Choroid plexus epithelial cell (primary cell): ENCODE data around the gene STRIT1.
A peak's percentile ranks its signal among the peaks of the same experiment; 100 is the strongest.

Experiments
- DNase-seq: peaks from one replicate; pipeline ENCODE4 v3.0.0-alpha.2; 2010; ENCODE audit warnings: low read depth
- H3K4me3 ChIP-seq: 2 replicates; pipeline ENCODE4 v1.5.1; 2011; ENCODE audit warnings: low read depth, mild to moderate bottlenecking, control low read depth, low read length, moderate library complexity
- CTCF ChIP-seq: conservative IDR thresholded peaks from 2 replicates; pipeline ENCODE4 v1.5.1; 2011; ENCODE audit warnings: low read depth, mild to moderate bottlenecking, control low read depth, inconsistent platforms, low read length, moderate library complexity

STRIT1 gene

DNA sequence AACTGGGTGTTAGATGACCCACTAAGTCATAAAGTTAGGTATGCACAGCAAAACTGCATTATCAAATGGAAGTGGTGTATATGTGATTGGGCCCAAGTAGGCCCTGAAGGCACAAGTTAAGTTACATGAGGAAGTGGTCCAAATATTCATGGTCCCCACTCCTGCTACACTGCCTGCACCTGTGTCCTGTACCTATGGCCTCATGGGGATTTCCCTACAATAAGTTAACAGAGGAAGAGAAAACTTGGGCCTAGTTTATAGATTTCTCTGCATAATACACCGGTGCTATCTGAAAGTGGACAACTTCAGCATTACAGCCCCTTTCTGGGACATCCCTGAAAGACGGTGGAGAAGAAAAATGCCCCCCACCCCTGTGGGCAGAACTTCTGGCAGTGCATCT lies 41.5 kb downstream of the STRIT1 start:
- no peak for TF ChIP-seq CTCF
- no peak overlapping the region for H3K4me3 ChIP-seq
- no peak for DNase-seq

DNA sequence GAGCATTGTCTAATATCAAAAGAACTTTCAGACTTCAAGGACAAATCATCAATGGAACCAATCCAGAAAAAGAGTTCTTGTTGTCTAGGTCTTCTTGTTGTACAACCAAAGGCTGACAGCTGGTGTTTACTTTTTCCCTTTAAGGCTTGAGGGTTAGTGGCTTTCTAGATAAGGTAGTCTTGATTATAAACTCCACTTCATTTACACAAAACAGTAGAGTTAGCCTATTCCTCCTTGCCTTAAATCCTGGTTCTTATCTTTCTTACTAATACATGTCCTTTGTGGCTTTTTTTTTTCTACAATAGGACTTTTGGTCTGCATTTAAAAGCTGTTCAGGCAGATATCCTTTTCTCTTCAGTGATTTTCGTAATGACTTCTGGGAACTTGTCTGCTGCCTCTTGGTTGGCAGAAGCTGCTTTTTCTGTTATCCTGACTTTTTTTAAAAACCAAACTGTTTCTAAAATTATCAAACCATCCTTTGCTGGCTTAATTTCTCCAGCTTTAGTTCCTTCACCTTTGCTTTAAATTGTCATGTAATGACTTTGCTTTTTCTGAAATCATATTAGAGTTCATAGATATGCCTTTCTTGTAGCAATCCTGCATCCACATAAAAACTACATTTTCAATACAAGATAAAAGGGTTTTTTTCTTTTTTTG lies 44.8 kb downstream of the STRIT1 start:
- H3K4me3 ChIP-seq: no peak overlapping the region
- TF ChIP-seq CTCF: no peak
- DNase-seq: no peak

GRCh38 chr3:155244699-155245098 lies 48.8 kb downstream of the STRIT1 start:
- DNase-seq: no peak
- no peak overlapping the region for H3K4me3 ChIP-seq
- TF ChIP-seq CTCF: no peak

DNA sequence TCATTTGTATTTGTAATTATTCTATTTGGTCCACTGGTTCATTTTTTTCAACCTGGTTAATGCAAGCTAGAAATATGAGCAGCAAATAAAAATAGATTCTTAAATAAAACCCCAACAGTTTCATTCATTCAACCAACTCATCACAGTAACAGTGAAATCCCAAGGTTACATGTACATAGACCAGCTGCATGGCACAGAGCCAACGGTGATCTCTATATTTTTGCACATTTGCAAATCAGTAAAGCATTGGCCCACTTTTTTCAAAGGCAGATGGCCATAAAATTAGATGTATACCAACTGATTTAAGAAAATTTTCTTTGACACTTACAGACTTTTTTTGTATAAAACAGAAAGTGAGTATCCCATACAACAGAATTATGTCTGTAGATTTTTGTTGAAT lies 49.3 kb downstream of the STRIT1 start:
- peak; percentile 68 for DNase-seq
- H3K4me3 ChIP-seq: no peak overlapping the region
- TF ChIP-seq CTCF: no peak

DNA sequence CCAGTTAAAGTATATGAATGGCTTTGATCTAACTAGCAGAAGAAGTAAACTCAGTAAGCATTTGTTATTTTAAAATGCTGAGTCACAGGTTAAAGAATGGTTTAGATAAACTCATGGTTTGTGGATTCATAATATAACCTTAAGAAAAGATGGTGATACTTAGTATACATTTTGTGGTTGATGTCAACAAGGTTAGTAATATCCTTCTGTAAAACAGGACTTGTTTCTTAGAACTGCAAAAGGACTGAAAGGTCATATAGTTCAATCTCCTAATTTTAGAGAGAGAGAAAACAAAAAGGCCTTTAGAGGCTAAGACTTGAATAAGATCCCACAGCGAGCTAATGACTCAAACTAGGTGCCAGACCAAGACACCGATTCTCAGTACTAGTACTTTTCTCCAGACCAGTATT lies 50.0 kb downstream of the STRIT1 start:
- peak; percentile 17 for DNase-seq

GRCh38 chr3:155242342-155242741 lies 51.1 kb downstream of the STRIT1 start:
- TF ChIP-seq CTCF: no peak
- H3K4me3 ChIP-seq: no peak overlapping the region
- no peak for DNase-seq

More for the DNA sequence above, 50.0 kb downstream of the STRIT1 start:
- no peak overlapping the region for H3K4me3 ChIP-seq
- no peak for TF ChIP-seq CTCF

DNA sequence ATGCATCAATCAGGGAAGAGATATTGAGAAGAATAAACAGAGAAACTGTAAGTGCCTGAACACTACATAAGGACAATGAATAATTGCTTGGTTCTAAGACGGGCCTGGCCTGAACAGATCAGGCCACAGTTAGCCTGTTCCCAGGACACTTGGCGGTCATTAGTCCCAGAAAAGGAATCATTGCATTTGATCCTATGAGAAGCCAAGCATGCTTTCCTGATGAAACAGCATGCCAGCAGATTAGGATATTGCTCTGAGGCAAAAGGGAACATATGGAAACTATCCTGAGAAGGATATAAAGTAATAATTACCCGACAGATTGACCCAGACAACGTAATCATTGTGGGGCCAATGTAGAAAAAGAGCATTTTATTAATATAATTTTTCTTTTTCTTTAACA lies 51.9 kb downstream of the STRIT1 start:
- no peak for TF ChIP-seq CTCF
- H3K4me3 ChIP-seq: no peak overlapping the region
- no peak for DNase-seq
